Measurements from ENCODE around the gene RASSF10.

Gene RASSF10

GRCh38 chr11:13008625-13009475 is at the start of gene RASSF10:
Gene RASSF10, plus strand, starts transcription at chr11:13009316. Its CDS starts 261 bp downstream, at chr11:13009577.
- H3K27ac ChIP-seq (ENCODE audit: low read depth, low read length) = no peak within 1 kb of the TSS
- H3K36me3 ChIP-seq (ENCODE audit: insufficient read depth, low read length) = no peaks in the 10 kb centered on the region
- peak within 1 kb of the TSS; percentile 44 for H3K4me3 ChIP-seq (ENCODE audit: low read depth, low read length)
- H3K4me1 ChIP-seq (ENCODE audit: control insufficient read depth, insufficient read depth, low read length, unreplicated experiment) = no peaks in the 10 kb centered on the region
- peaks cover 99% of the 10 kb centered on the region for H3K27me3 ChIP-seq (ENCODE audit: insufficient read depth, low read length)
- H3K79me2 ChIP-seq (ENCODE audit: control insufficient read depth, insufficient read depth, low read length, unreplicated experiment) = no peaks in the 10 kb centered on the region
- no peak within 1 kb of the TSS for H2AFZ ChIP-seq (ENCODE audit: low read length, unreplicated experiment)

- Histone ChIP-seq H3K27ac (ENCODE audit: low read depth, low read length) (no peak overlapping the region), H3K27me3 (ENCODE audit: insufficient read depth, low read length) (peaks cover 1% of the 10 kb centered on the region; the same call in 1 of the 2 replicates), H3K4me3 (ENCODE audit: low read depth, low read length) (no peak overlapping the region), H3K4me1 (ENCODE audit: control insufficient read depth, insufficient read depth, low read length, unreplicated experiment) (no peaks in the 10 kb centered on the region), H3K79me2 (ENCODE audit: control insufficient read depth, insufficient read depth, low read length, unreplicated experiment) (no peaks in the 10 kb centered on the region), H2AFZ (ENCODE audit: low read length, unreplicated experiment) (no peak overlapping the region), H3K36me3 (ENCODE audit: insufficient read depth, low read length) (no peaks in the 10 kb centered on the region)
Measured at GRCh38 chr11:12961615-12962014, 47.5 kb upstream of the RASSF10 start.

GRCh38 chr11:12962306-12962705 is 46.8 kb upstream of the RASSF10 start:
- Histone ChIP-seq H3K4me3 (ENCODE audit: low read depth, low read length) (no peak overlapping the region), H3K36me3 (ENCODE audit: insufficient read depth, low read length) (no peaks in the 10 kb centered on the region), H3K27me3 (ENCODE audit: insufficient read depth, low read length) (peaks cover 8% of the 10 kb centered on the region; the same call in 1 of the 2 replicates), H3K79me2 (ENCODE audit: control insufficient read depth, insufficient read depth, low read length, unreplicated experiment) (no peaks in the 10 kb centered on the region), H3K27ac (ENCODE audit: low read depth, low read length) (no peak overlapping the region), H3K4me1 (ENCODE audit: control insufficient read depth, insufficient read depth, low read length, unreplicated experiment) (no peaks in the 10 kb centered on the region), H2AFZ (ENCODE audit: low read length, unreplicated experiment) (no peak overlapping the region)

- Histone ChIP-seq H3K4me1 (ENCODE audit: control insufficient read depth, insufficient read depth, low read length, unreplicated experiment) (no peaks in the 10 kb centered on the region), H2AFZ (ENCODE audit: low read length, unreplicated experiment) (no peak overlapping the region), H3K4me3 (ENCODE audit: low read depth, low read length) (no peak overlapping the region), H3K27ac (ENCODE audit: low read depth, low read length) (no peak overlapping the region), H3K36me3 (ENCODE audit: insufficient read depth, low read length) (no peaks in the 10 kb centered on the region), H3K79me2 (ENCODE audit: control insufficient read depth, insufficient read depth, low read length, unreplicated experiment) (no peaks in the 10 kb centered on the region), H3K27me3 (ENCODE audit: insufficient read depth, low read length) (peaks cover 9% of the 10 kb centered on the region; the same call in 1 of the 2 replicates)
Measured at GRCh38 chr11:12963051-12963450, 46.1 kb upstream of the RASSF10 start.

GRCh38 chr11:12963792-12964536 is 45.2 kb upstream of the RASSF10 start:
- no peak overlapping the region for H3K4me3 ChIP-seq (ENCODE audit: low read depth, low read length)
- peaks cover 9% of the 10 kb centered on the region; the same call in 1 of the 2 replicates for H3K27me3 ChIP-seq (ENCODE audit: insufficient read depth, low read length)
- no peaks in the 10 kb centered on the region for H3K36me3 ChIP-seq (ENCODE audit: insufficient read depth, low read length)
- H2AFZ ChIP-seq (ENCODE audit: low read length, unreplicated experiment) = no peak overlapping the region
- no peak overlapping the region for H3K27ac ChIP-seq (ENCODE audit: low read depth, low read length)
- no peaks in the 10 kb centered on the region for H3K79me2 ChIP-seq (ENCODE audit: control insufficient read depth, insufficient read depth, low read length, unreplicated experiment)
- H3K4me1 ChIP-seq (ENCODE audit: control insufficient read depth, insufficient read depth, low read length, unreplicated experiment) = no peaks in the 10 kb centered on the region

GRCh38 chr11:12964650-12965049 is 44.5 kb upstream of the RASSF10 start:
- Histone ChIP-seq H2AFZ (ENCODE audit: low read length, unreplicated experiment) (no peak overlapping the region), H3K79me2 (ENCODE audit: control insufficient read depth, insufficient read depth, low read length, unreplicated experiment) (no peaks in the 10 kb centered on the region), H3K4me3 (ENCODE audit: low read depth, low read length) (no peak overlapping the region), H3K36me3 (ENCODE audit: insufficient read depth, low read length) (no peaks in the 10 kb centered on the region), H3K27me3 (ENCODE audit: insufficient read depth, low read length) (peaks cover 9% of the 10 kb centered on the region; the same call in 1 of the 2 replicates), H3K27ac (ENCODE audit: low read depth, low read length) (no peak overlapping the region), H3K4me1 (ENCODE audit: control insufficient read depth, insufficient read depth, low read length, unreplicated experiment) (no peaks in the 10 kb centered on the region)

- no peak overlapping the region for H3K4me3 ChIP-seq (ENCODE audit: low read depth, low read length)
- no peak overlapping the region for H2AFZ ChIP-seq (ENCODE audit: low read length, unreplicated experiment)
- no peaks in the 10 kb centered on the region for H3K4me1 ChIP-seq (ENCODE audit: control insufficient read depth, insufficient read depth, low read length, unreplicated experiment)
- no peaks in the 10 kb centered on the region for H3K36me3 ChIP-seq (ENCODE audit: insufficient read depth, low read length)
- H3K27ac ChIP-seq (ENCODE audit: low read depth, low read length) = no peak overlapping the region
- peaks cover 16% of the 10 kb centered on the region; the same call in 1 of the 2 replicates for H3K27me3 ChIP-seq (ENCODE audit: insufficient read depth, low read length)
- H3K79me2 ChIP-seq (ENCODE audit: control insufficient read depth, insufficient read depth, low read length, unreplicated experiment) = no peaks in the 10 kb centered on the region
Measured at GRCh38 chr11:12966002-12966401, 43.1 kb upstream of the RASSF10 start.

GRCh38 chr11:12968101-12968500 is 41.0 kb upstream of the RASSF10 start:
- H3K36me3 ChIP-seq (ENCODE audit: insufficient read depth, low read length) = no peaks in the 10 kb centered on the region
- no peaks in the 10 kb centered on the region for H3K79me2 ChIP-seq (ENCODE audit: control insufficient read depth, insufficient read depth, low read length, unreplicated experiment)
- H3K27ac ChIP-seq (ENCODE audit: low read depth, low read length) = no peak overlapping the region
- no peak overlapping the region for H2AFZ ChIP-seq (ENCODE audit: low read length, unreplicated experiment)
- peaks cover 29% of the 10 kb centered on the region; the same call in 1 of the 2 replicates for H3K27me3 ChIP-seq (ENCODE audit: insufficient read depth, low read length)
- no peaks in the 10 kb centered on the region for H3K4me1 ChIP-seq (ENCODE audit: control insufficient read depth, insufficient read depth, low read length, unreplicated experiment)
- H3K4me3 ChIP-seq (ENCODE audit: low read depth, low read length) = no peak overlapping the region

GRCh38 chr11:12968826-12969225 is 40.3 kb upstream of the RASSF10 start:
- Histone ChIP-seq H3K4me1 (ENCODE audit: control insufficient read depth, insufficient read depth, low read length, unreplicated experiment) (no peaks in the 10 kb centered on the region), H3K36me3 (ENCODE audit: insufficient read depth, low read length) (no peaks in the 10 kb centered on the region), H3K4me3 (ENCODE audit: low read depth, low read length) (no peak overlapping the region), H3K27ac (ENCODE audit: low read depth, low read length) (no peak overlapping the region), H2AFZ (ENCODE audit: low read length, unreplicated experiment) (no peak overlapping the region), H3K79me2 (ENCODE audit: control insufficient read depth, insufficient read depth, low read length, unreplicated experiment) (no peaks in the 10 kb centered on the region), H3K27me3 (ENCODE audit: insufficient read depth, low read length) (peaks cover 33% of the 10 kb centered on the region)

- H3K4me3 ChIP-seq (ENCODE audit: low read depth, low read length) = no peak overlapping the region
- H3K36me3 ChIP-seq (ENCODE audit: insufficient read depth, low read length) = no peaks in the 10 kb centered on the region
- H3K27ac ChIP-seq (ENCODE audit: low read depth, low read length) = no peak overlapping the region
- no peak overlapping the region for H2AFZ ChIP-seq (ENCODE audit: low read length, unreplicated experiment)
- no peaks in the 10 kb centered on the region for H3K79me2 ChIP-seq (ENCODE audit: control insufficient read depth, insufficient read depth, low read length, unreplicated experiment)
- no peaks in the 10 kb centered on the region for H3K4me1 ChIP-seq (ENCODE audit: control insufficient read depth, insufficient read depth, low read length, unreplicated experiment)
- H3K27me3 ChIP-seq (ENCODE audit: insufficient read depth, low read length) = peaks cover 58% of the 10 kb centered on the region
Measured at GRCh38 chr11:12971955-12972354, 37.2 kb upstream of the RASSF10 start.
